GM12801 (cell line): Measurements from ENCODE around the gene KAZN.

Experiments
- CTCF ChIP-seq: IDR thresholded peaks from one replicate; pipeline ENCODE4 v1.5.1; 2011; ENCODE audit warnings: control low read depth; ENCODE audit not compliant: insufficient read length; ENCODE audit errors: extremely low read depth

Gene KAZN

GRCh38 chr1:14961661-14962267 is 363.3 kb downstream of the KAZN start:
- no peak for TF ChIP-seq CTCF

GRCh38 chr1:14962407-14962806 is 363.9 kb downstream of the KAZN start:
- TF ChIP-seq CTCF = no peak

GRCh38 chr1:14964711-14965055 is 366.2 kb downstream of the KAZN start:
- TF ChIP-seq CTCF = no peak

GRCh38 chr1:14968251-14968851 is 369.9 kb downstream of the KAZN start:
- no peak for TF ChIP-seq CTCF

GRCh38 chr1:14969006-14969405 is 370.5 kb downstream of the KAZN start:
- TF ChIP-seq CTCF = no peak

GRCh38 chr1:14970115-14970798 is 371.8 kb downstream of the KAZN start:
- TF ChIP-seq CTCF = no peak

GRCh38 chr1:14970799-14971141 is 372.3 kb downstream of the KAZN start:
- TF ChIP-seq CTCF = no peak
